ENCODE data around the gene HEPH.

Gene HEPH

DNA sequence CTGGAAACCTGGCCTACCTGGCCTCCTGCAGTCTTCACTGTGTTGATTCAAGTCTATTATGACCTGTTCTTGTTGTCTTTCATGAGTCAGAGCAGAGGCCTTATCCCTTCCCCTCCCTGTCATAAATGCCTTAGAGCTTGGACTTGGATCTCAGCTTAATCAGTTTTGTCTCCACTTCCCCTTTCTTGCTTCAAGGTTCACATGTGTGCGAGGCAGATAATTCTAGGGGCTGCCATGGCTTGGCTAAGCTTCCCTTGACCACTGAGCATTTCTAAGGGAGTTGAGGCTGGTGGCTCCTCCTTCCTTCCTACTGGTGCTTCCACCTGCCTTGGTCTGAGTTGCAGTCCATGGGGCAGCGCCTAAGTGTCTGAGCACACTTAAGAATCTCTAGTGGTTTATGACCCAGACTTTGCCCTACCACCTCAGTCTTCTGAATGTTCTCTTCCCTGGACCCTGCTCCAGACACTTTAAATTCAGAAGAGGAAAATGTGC lies 1.7 kb upstream of the HEPH start:
- Histone ChIP-seq H3K27ac (ENCODE audit: insufficient read depth, low read depth, low read length, poor library complexity, severe bottlenecking) (no peak overlapping the region), H3K36me3 (ENCODE audit: control insufficient read depth, insufficient read depth, low read length) (no peaks in the 10 kb centered on the region), H3K9me3 (ENCODE audit: control insufficient read depth, low read length) (no peaks in the 10 kb centered on the region), H3K4me1 (ENCODE audit: control insufficient read depth, insufficient read depth, low read length) (no peaks in the 10 kb centered on the region), H3K4me3 (ENCODE audit: insufficient read depth, low read depth, low read length) (no peak overlapping the region), H3K27me3 (ENCODE audit: control insufficient read depth, insufficient read depth, low read length, poor library complexity, severe bottlenecking) (no peaks in the 10 kb centered on the region)
- WGBS, 2 experiments: 94 to 97% methylated on average over 2 of the region's 2 CpGs

DNA sequence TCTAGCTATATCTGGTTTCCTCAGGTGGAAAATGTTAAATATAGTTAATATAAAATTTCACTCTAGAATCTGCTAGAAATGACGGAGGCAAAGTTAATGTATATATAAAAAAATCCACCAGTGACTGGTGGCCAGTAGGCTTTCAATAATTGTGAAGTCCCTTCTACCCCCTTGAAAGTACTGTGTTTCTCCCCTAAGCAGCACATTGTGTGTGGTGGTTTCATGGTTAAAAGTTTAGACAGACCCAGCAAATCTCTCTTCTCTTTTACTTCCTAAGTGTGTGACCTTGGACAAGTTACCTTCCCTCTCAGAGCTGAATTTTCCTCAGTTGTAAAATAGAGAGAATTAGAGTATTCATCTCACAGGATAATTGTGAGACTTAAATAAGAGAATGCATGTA lies 600 bp upstream of the HEPH start:
- H3K9me3 ChIP-seq (ENCODE audit: control insufficient read depth, low read length): no peaks in the 10 kb centered on the region
- no CpG with 5 or more reads among the region's 1 CpG for WGBS, 2 experiments
- no peak overlapping the region for H3K27ac ChIP-seq (ENCODE audit: insufficient read depth, low read depth, low read length, poor library complexity, severe bottlenecking)
- no peaks in the 10 kb centered on the region for H3K4me1 ChIP-seq (ENCODE audit: control insufficient read depth, insufficient read depth, low read length)
- no peaks in the 10 kb centered on the region for H3K36me3 ChIP-seq (ENCODE audit: control insufficient read depth, insufficient read depth, low read length)
- no peaks in the 10 kb centered on the region for H3K27me3 ChIP-seq (ENCODE audit: control insufficient read depth, insufficient read depth, low read length, poor library complexity, severe bottlenecking)
- no peak overlapping the region for H3K4me3 ChIP-seq (ENCODE audit: insufficient read depth, low read depth, low read length)

DNA sequence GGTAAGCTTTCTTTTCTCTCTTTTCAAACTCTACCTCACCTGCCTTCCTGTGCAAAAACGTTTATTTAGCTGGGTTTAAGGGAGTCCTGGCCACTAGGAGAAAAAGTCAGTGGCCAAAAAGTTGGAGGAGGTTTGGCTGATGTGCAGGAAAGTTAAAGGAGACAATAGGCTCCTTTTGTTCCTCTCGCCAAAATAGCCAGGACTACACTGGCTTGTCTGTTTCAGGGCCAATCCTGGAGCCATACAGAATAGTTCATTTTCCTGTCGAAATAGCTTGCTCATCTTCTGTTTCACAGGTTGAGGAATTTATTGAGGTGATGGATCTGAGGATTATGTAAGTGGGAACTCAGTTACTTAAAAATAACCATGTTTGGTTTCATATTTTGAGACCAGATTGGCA lies 423 bp downstream of the HEPH start:
- Histone ChIP-seq H3K9me3 (ENCODE audit: control insufficient read depth, low read length) (no peaks in the 10 kb centered on the region), H3K27me3 (ENCODE audit: control insufficient read depth, insufficient read depth, low read length, poor library complexity, severe bottlenecking) (no peaks in the 10 kb centered on the region), H3K4me3 (ENCODE audit: insufficient read depth, low read depth, low read length) (peak overlapping the region; percentile 61), H3K4me1 (ENCODE audit: control insufficient read depth, insufficient read depth, low read length) (no peaks in the 10 kb centered on the region), H3K27ac (ENCODE audit: insufficient read depth, low read depth, low read length, poor library complexity, severe bottlenecking) (peak overlapping the region; percentile 63), H3K36me3 (ENCODE audit: control insufficient read depth, insufficient read depth, low read length) (no peaks in the 10 kb centered on the region)
- 0 to 15% methylated on average over 2 to 3 of the region's 3 CpGs for WGBS, 2 experiments

DNA sequence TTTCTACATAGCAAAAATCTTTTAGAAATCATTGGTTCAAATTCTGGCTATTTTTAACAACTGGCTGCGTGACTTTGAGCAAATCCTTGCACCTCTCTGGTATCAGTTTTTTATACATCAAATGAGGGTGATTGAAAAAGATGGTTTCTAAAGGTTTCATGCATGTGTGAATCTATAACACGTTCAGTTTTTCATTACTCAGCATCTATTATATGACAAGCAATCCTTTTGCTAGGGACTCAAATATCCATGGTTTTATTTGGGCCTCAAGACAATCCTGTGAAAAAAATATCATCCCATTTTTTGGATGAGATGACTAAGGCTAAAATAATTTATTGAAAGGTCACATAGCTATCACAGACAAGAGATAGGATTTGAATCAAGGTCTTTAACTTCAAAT lies 884 bp downstream of the HEPH start:
- H3K27ac ChIP-seq (ENCODE audit: insufficient read depth, low read depth, low read length, poor library complexity, severe bottlenecking): no peak overlapping the region
- no peaks in the 10 kb centered on the region for H3K36me3 ChIP-seq (ENCODE audit: control insufficient read depth, insufficient read depth, low read length)
- H3K27me3 ChIP-seq (ENCODE audit: control insufficient read depth, insufficient read depth, low read length, poor library complexity, severe bottlenecking): no peaks in the 10 kb centered on the region
- H3K9me3 ChIP-seq (ENCODE audit: control insufficient read depth, low read length): no peaks in the 10 kb centered on the region
- peak overlapping the region; percentile 61 for H3K4me3 ChIP-seq (ENCODE audit: insufficient read depth, low read depth, low read length)
- H3K4me1 ChIP-seq (ENCODE audit: control insufficient read depth, insufficient read depth, low read length): no peaks in the 10 kb centered on the region
- WGBS, 2 experiments: 45% methylated on average over 2 of the region's 2 CpGs; no CpG with 5 or more reads in 1 of the 2 experiments

DNA sequence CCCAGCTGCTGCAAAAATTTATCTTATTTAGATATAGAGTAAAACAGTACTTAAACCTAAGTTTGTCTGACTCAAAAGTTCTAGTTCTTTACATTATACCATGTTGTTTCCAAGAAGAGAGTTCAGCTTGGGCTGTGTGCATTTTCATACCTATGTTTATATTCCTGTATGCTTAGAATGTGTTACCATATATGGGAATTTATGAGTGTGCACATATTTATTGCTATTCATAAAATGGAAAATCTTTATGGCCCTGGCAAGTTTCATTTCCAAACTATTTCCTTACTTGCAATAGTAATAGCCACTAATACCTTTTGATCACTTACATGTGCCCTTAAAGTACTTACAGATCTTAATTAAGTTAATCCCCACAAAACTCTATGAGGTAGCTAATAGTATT lies 2.6 kb downstream of the HEPH start:
- no peaks in the 10 kb centered on the region for H3K4me1 ChIP-seq (ENCODE audit: control insufficient read depth, insufficient read depth, low read length)
- H3K4me3 ChIP-seq (ENCODE audit: insufficient read depth, low read depth, low read length): no peak overlapping the region
- no peaks in the 10 kb centered on the region for H3K36me3 ChIP-seq (ENCODE audit: control insufficient read depth, insufficient read depth, low read length)
- no peaks in the 10 kb centered on the region for H3K9me3 ChIP-seq (ENCODE audit: control insufficient read depth, low read length)
- H3K27me3 ChIP-seq (ENCODE audit: control insufficient read depth, insufficient read depth, low read length, poor library complexity, severe bottlenecking): no peaks in the 10 kb centered on the region
- no peak overlapping the region for H3K27ac ChIP-seq (ENCODE audit: insufficient read depth, low read depth, low read length, poor library complexity, severe bottlenecking)

DNA sequence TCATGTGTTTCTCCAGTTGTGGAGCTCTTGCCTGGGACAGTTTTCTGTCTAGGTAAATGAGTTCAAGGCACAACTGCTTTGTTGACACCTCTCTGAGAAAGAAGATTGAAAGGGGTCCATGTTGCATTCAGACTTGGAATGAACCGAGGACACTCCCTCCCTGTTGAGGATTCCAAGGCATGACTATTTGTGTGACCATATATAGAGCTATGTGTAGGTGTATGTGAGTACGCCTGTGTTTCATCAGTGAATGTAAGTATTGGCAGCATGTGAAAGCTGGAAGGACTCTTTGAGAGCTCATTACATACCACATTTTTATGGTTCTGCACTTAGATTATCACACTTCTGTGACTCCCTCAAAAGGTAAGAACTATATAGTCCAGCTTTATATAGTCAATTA lies 3.4 kb downstream of the HEPH start:
- WGBS, 2 experiments: 86 to 90% methylated on average over 1 of the region's 2 CpGs
- H3K4me1 ChIP-seq (ENCODE audit: control insufficient read depth, insufficient read depth, low read length): no peaks in the 10 kb centered on the region

DNA sequence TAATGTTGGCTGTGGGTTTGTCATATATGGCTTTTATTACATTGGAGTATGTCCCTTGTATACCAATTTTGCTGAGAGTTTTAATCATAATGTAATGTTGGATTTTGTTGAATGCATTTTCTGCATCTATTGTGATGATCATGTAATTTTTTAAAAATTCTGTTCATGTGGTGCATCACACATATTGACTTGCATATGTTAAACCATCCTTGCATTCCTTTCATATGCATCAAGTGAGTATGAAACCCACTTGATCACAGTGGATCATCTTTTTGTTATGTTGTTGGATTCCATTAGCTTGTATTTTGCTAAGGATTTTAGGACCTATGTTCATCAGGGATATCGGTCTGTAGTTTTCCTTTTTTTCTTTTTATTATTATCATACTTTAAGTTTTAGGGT lies 12.1 kb downstream of the HEPH start:
- WGBS, 2 experiments: no CpG with 5 or more reads among the region's 1 CpG
- H3K4me3 ChIP-seq (ENCODE audit: insufficient read depth, low read depth, low read length): no peak overlapping the region
- peaks cover 45% of the 10 kb centered on the region for H3K36me3 ChIP-seq (ENCODE audit: control insufficient read depth, insufficient read depth, low read length)
- no peaks in the 10 kb centered on the region for H3K9me3 ChIP-seq (ENCODE audit: control insufficient read depth, low read length)
- H3K27me3 ChIP-seq (ENCODE audit: control insufficient read depth, insufficient read depth, low read length, poor library complexity, severe bottlenecking): no peaks in the 10 kb centered on the region
- H3K27ac ChIP-seq (ENCODE audit: insufficient read depth, low read depth, low read length, poor library complexity, severe bottlenecking): no peak overlapping the region
- no peaks in the 10 kb centered on the region for H3K4me1 ChIP-seq (ENCODE audit: control insufficient read depth, insufficient read depth, low read length)

More for the DNA sequence above, 3.4 kb downstream of the HEPH start:
- Histone ChIP-seq H3K27me3 (ENCODE audit: control insufficient read depth, insufficient read depth, low read length, poor library complexity, severe bottlenecking) (no peaks in the 10 kb centered on the region), H3K27ac (ENCODE audit: insufficient read depth, low read depth, low read length, poor library complexity, severe bottlenecking) (no peak overlapping the region), H3K9me3 (ENCODE audit: control insufficient read depth, low read length) (no peaks in the 10 kb centered on the region), H3K36me3 (ENCODE audit: control insufficient read depth, insufficient read depth, low read length) (peaks cover under 1% of the 10 kb centered on the region), H3K4me3 (ENCODE audit: insufficient read depth, low read depth, low read length) (no peak overlapping the region)

DNA sequence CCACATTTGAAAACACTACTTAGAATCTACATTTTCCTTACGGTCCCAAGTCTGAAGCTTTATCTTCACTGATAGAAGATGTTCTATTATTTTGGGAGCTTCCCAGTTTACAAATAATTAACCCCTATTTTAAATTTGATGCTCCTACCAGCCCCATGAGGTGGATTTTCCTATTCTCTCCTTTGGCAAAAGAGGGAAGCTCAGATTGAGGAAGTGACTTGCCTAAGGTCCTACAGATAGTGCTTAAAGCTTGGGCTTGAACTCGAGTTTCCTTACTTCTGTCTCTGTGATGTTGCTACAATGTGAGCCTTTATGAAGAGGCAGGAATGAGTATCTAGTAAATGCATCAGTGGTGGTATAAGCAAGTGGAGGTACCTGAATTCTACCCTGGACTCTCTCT lies 27.5 kb downstream of the HEPH start:
- H3K27me3 ChIP-seq (ENCODE audit: control insufficient read depth, insufficient read depth, low read length, poor library complexity, severe bottlenecking): no peaks in the 10 kb centered on the region
- no peaks in the 10 kb centered on the region for H3K9me3 ChIP-seq (ENCODE audit: control insufficient read depth, low read length)
- H3K4me3 ChIP-seq (ENCODE audit: insufficient read depth, low read depth, low read length): no peak overlapping the region
- WGBS, 2 experiments: 88 to 100% methylated on average over 1 of the region's 2 CpGs
- no peak overlapping the region for H3K27ac ChIP-seq (ENCODE audit: insufficient read depth, low read depth, low read length, poor library complexity, severe bottlenecking)
- no peaks in the 10 kb centered on the region for H3K4me1 ChIP-seq (ENCODE audit: control insufficient read depth, insufficient read depth, low read length)
- H3K36me3 ChIP-seq (ENCODE audit: control insufficient read depth, insufficient read depth, low read length): peaks cover 4% of the 10 kb centered on the region

DNA sequence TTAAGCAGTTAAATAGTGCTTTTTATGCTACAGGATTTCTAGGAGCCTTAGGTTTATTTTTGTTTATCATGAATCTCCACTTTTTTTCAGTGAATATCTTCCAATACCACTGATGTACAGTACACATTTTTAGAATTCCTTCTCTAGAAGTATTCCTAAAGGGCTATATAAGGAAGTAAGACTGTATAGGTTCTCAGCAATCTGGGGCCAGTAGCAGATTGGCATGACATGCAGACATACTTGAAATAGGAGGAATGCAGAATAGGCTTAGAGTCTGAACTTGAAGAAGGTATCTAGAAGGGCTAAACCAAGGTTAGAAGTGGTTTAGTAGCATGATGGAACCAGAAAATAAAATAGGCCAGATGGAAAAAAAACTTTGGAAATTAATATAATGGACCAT lies 29.8 kb downstream of the HEPH start:
- Histone ChIP-seq H3K4me1 (ENCODE audit: control insufficient read depth, insufficient read depth, low read length) (no peaks in the 10 kb centered on the region), H3K27me3 (ENCODE audit: control insufficient read depth, insufficient read depth, low read length, poor library complexity, severe bottlenecking) (no peaks in the 10 kb centered on the region), H3K4me3 (ENCODE audit: insufficient read depth, low read depth, low read length) (no peak overlapping the region), H3K27ac (ENCODE audit: insufficient read depth, low read depth, low read length, poor library complexity, severe bottlenecking) (no peak overlapping the region), H3K36me3 (ENCODE audit: control insufficient read depth, insufficient read depth, low read length) (peaks cover 4% of the 10 kb centered on the region), H3K9me3 (ENCODE audit: control insufficient read depth, low read length) (no peaks in the 10 kb centered on the region)

DNA sequence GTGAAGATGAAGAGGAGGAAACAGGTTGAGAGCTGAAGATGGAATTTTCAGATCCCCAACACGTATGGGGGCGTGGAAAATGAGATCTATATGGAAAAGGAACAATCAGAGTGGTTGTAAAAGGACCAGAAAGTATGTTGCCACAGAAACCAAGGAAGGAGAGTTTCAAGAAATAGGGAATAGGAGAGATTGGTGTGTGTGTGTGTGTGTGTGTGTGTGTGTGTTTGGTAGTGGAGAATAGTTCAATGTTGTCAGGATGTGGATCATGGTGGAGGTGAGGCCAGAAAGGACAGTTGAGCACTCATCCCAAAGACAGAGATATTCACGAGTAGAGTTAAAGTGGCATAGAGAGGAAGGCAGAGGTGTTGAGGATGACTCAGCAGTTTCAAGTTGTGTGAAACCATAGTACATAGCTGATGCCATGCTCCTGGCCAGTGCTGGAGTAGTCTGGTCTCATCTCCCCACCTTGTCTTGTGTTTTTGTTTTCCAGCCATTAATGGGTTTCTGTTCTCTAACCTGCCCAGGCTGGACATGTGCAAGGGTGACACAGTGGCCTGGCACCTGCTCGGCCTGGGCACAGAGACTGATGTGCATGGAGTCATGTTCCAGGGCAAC lies 36.1 kb downstream of the HEPH start:
- WGBS, 2 experiments: 89 to 93% methylated on average over 4 of the region's 4 CpGs
- Histone ChIP-seq H3K4me1 (ENCODE audit: control insufficient read depth, insufficient read depth, low read length) (no peaks in the 10 kb centered on the region), H3K27me3 (ENCODE audit: control insufficient read depth, insufficient read depth, low read length, poor library complexity, severe bottlenecking) (no peaks in the 10 kb centered on the region)

More for the DNA sequence above, 36.1 kb downstream of the HEPH start:
- H3K27ac ChIP-seq (ENCODE audit: insufficient read depth, low read depth, low read length, poor library complexity, severe bottlenecking): no peak overlapping the region
- H3K36me3 ChIP-seq (ENCODE audit: control insufficient read depth, insufficient read depth, low read length): no peaks in the 10 kb centered on the region
- H3K4me3 ChIP-seq (ENCODE audit: insufficient read depth, low read depth, low read length): no peak overlapping the region
- H3K9me3 ChIP-seq (ENCODE audit: control insufficient read depth, low read length): no peaks in the 10 kb centered on the region

Measured in ectodermal cell (in vitro differentiated cells).